SK-N-SH treated with all-trans-retinoic acid at 6 μM for 48 hours (cell line): ENCODE data around the gene LGALS3BP.

Source experiments
- ATAC-seq: fragments of 200-7000 bp; cut with Tn5 transposase; 3 replicates; pipeline ENCODE4 v1.9.1; 2020; ENCODE audit warnings: mild to moderate bottlenecking, moderate library complexity
- ARNTL ChIP-seq: fragments of 450-650 bp; formaldehyde crosslinking; IDR thresholded peaks from 2 replicates; pipeline ENCODE4 v1.5.0; 2020; ENCODE audit warnings: low read depth, mild to moderate bottlenecking, moderate library complexity, borderline replicate concordance
- BACH2 ChIP-seq: fragments of 250-450 bp; sonication (Bioruptor Pico); IDR thresholded peaks from 2 replicates; pipeline ENCODE4 v1.9.0; 2021; ENCODE audit warnings: mild to moderate bottlenecking, borderline replicate concordance
- CSRNP3 ChIP-seq: fragments of 250-450 bp; sonication (Bioruptor Pico); IDR thresholded peaks from 2 replicates; pipeline ENCODE4 v1.5.1; 2021; ENCODE audit warnings: mild to moderate bottlenecking, moderate library complexity
- ESRRG ChIP-seq: fragments of 250-450 bp; sonication (Bioruptor Pico); IDR thresholded peaks from 2 replicates; pipeline ENCODE4 v1.6.1; 2021; ENCODE audit warnings: mild to moderate bottlenecking
- ISL1 ChIP-seq: fragments of 250-450 bp; sonication (Bioruptor Pico); IDR thresholded peaks from 2 replicates; pipeline ENCODE4 v2.1.2; 2022; ENCODE audit warnings: mild to moderate bottlenecking, moderate library complexity
- OSR1 ChIP-seq: fragments of 250-450 bp; sonication (Bioruptor Pico); IDR thresholded peaks from 2 replicates; pipeline ENCODE4 v1.8.0; 2022; ENCODE audit warnings: moderate library complexity, mild to moderate bottlenecking, inconsistent platforms
- PATZ1 ChIP-seq: fragments of 250-450 bp; sonication (Bioruptor Pico); IDR thresholded peaks from 2 replicates; pipeline ENCODE4 v1.8.0; 2020; ENCODE audit warnings: mild to moderate bottlenecking, moderate library complexity, borderline replicate concordance
- PPARA ChIP-seq: fragments of 250-450 bp; sonication (Bioruptor Pico); IDR thresholded peaks from 2 replicates; pipeline ENCODE4 v1.5.0; 2020; ENCODE audit warnings: mild to moderate bottlenecking, borderline replicate concordance
- RARB ChIP-seq: fragments of 250-450 bp; sonication (Bioruptor Pico); IDR thresholded peaks from 2 replicates; pipeline ENCODE4 v1.8.0; 2021; ENCODE audit warnings: mild to moderate bottlenecking, moderate library complexity
- SNAI2 ChIP-seq: fragments of 250-450 bp; sonication (Bioruptor Pico); IDR thresholded peaks from 2 replicates; pipeline ENCODE4 v1.5.0; 2020; ENCODE audit warnings: mild to moderate bottlenecking, moderate library complexity
- TCF4 ChIP-seq: fragments of 250-450 bp; sonication (Bioruptor Pico); IDR thresholded peaks from 2 replicates; pipeline ENCODE4 v1.8.0; 2021; ENCODE audit warnings: mild to moderate bottlenecking, moderate library complexity, borderline replicate concordance
- TOX ChIP-seq: fragments of 250-450 bp; sonication (Bioruptor Pico); IDR thresholded peaks from 2 replicates; pipeline ENCODE4 v1.8.0; 2021; ENCODE audit warnings: mild to moderate bottlenecking, moderate library complexity, borderline replicate concordance
- ZC3H10 ChIP-seq: fragments of 250-450 bp; sonication (Bioruptor Pico); IDR thresholded peaks from 2 replicates; pipeline ENCODE4 v1.5.1; 2021; ENCODE audit warnings: mild to moderate bottlenecking, moderate library complexity
- ZFP3 ChIP-seq: fragments of 250-450 bp; sonication (Bioruptor Pico); IDR thresholded peaks from 2 replicates; pipeline ENCODE4 v1.5.0; 2020; ENCODE audit warnings: mild to moderate bottlenecking, moderate library complexity
- ZNF70 ChIP-seq: fragments of 450-650 bp; formaldehyde crosslinking; IDR thresholded peaks from 2 replicates; pipeline ENCODE4 v1.5.0; 2020; ENCODE audit warnings: mild to moderate bottlenecking, moderate library complexity
- ZNF8 ChIP-seq: fragments of 450-650 bp; formaldehyde crosslinking; IDR thresholded peaks from 2 replicates; pipeline ENCODE4 v1.5.0; 2020; ENCODE audit warnings: mild to moderate bottlenecking, moderate library complexity
- TF ChIP-seq, protein P1 (sequence below): fragments of 250-450 bp; sonication (Bioruptor Pico); IDR thresholded peaks from 2 replicates; pipeline ENCODE4 v1.8.0; 2021; ENCODE audit warnings: low read depth, mild to moderate bottlenecking, moderate library complexity, borderline replicate concordance
- TF ChIP-seq, protein P2 (sequence below): fragments of 250-450 bp; sonication (Bioruptor Pico); IDR thresholded peaks from 2 replicates; pipeline ENCODE4 v1.5.1; 2020; ENCODE audit warnings: low read depth, mild to moderate bottlenecking, moderate library complexity
- TF ChIP-seq, protein P3 (sequence below): fragments of 250-450 bp; sonication (Bioruptor Pico); IDR thresholded peaks from 2 replicates; pipeline ENCODE4 v1.5.0; 2020; ENCODE audit warnings: mild to moderate bottlenecking, moderate library complexity

Gene LGALS3BP

GRCh38 chr17:78937561-78937960 lies 42.2 kb downstream of the LGALS3BP start:
- ATAC-seq, result no peak
- TF ChIP-seq ESRRG (CRISPR knock-in tag), result no peak
- no peak for TF ChIP-seq ZNF70
- no peak for TF ChIP-seq ARNTL (CRISPR knock-in tag)
- TF ChIP-seq, protein P1, sequence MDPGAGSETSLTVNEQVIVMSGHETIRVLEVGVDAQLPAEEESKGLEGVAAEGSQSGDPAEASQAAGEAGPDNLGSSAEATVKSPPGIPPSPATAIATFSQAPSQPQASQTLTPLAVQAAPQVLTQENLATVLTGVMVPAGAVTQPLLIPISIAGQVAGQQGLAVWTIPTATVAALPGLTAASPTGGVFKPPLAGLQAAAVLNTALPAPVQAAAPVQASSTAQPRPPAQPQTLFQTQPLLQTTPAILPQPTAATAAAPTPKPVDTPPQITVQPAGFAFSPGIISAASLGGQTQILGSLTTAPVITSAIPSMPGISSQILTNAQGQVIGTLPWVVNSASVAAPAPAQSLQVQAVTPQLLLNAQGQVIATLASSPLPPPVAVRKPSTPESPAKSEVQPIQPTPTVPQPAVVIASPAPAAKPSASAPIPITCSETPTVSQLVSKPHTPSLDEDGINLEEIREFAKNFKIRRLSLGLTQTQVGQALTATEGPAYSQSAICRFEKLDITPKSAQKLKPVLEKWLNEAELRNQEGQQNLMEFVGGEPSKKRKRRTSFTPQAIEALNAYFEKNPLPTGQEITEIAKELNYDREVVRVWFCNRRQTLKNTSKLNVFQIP, result no peak
- no peak for TF ChIP-seq ZC3H10
- no peak for TF ChIP-seq ISL1 (CRISPR knock-in tag)
- TF ChIP-seq TCF4 (CRISPR knock-in tag), result no peak
- no peak for TF ChIP-seq OSR1 (CRISPR knock-in tag)
- TF ChIP-seq TOX (CRISPR knock-in tag), result no peak
- TF ChIP-seq PPARA (CRISPR knock-in tag), result no peak
- no peak for TF ChIP-seq PATZ1 (CRISPR knock-in tag)
- no peak for TF ChIP-seq ZFP3 (CRISPR knock-in tag)
- TF ChIP-seq CSRNP3, result no peak
- TF ChIP-seq, protein P2, sequence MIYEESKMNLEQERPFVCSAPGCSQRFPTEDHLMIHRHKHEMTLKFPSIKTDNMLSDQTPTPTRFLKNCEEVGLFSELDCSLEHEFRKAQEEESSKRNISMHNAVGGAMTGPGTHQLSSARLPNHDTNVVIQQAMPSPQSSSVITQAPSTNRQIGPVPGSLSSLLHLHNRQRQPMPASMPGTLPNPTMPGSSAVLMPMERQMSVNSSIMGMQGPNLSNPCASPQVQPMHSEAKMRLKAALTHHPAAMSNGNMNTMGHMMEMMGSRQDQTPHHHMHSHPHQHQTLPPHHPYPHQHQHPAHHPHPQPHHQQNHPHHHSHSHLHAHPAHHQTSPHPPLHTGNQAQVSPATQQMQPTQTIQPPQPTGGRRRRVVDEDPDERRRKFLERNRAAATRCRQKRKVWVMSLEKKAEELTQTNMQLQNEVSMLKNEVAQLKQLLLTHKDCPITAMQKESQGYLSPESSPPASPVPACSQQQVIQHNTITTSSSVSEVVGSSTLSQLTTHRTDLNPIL (CRISPR knock-in tag), result no peak
- TF ChIP-seq, protein P3, sequence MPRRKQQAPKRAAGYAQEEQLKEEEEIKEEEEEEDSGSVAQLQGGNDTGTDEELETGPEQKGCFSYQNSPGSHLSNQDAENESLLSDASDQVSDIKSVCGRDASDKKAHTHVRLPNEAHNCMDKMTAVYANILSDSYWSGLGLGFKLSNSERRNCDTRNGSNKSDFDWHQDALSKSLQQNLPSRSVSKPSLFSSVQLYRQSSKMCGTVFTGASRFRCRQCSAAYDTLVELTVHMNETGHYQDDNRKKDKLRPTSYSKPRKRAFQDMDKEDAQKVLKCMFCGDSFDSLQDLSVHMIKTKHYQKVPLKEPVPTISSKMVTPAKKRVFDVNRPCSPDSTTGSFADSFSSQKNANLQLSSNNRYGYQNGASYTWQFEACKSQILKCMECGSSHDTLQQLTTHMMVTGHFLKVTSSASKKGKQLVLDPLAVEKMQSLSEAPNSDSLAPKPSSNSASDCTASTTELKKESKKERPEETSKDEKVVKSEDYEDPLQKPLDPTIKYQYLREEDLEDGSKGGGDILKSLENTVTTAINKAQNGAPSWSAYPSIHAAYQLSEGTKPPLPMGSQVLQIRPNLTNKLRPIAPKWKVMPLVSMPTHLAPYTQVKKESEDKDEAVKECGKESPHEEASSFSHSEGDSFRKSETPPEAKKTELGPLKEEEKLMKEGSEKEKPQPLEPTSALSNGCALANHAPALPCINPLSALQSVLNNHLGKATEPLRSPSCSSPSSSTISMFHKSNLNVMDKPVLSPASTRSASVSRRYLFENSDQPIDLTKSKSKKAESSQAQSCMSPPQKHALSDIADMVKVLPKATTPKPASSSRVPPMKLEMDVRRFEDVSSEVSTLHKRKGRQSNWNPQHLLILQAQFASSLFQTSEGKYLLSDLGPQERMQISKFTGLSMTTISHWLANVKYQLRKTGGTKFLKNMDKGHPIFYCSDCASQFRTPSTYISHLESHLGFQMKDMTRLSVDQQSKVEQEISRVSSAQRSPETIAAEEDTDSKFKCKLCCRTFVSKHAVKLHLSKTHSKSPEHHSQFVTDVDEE, result no peak
- TF ChIP-seq ZNF8 (CRISPR knock-in tag), result no peak

GRCh38 chr17:78935419-78936323 lies 44.1 kb downstream of the LGALS3BP start:
- peak; percentile 69 for ATAC-seq
- no peak for TF ChIP-seq ISL1 (CRISPR knock-in tag)
- TF ChIP-seq OSR1 (CRISPR knock-in tag), result no peak
- no peak for TF ChIP-seq RARB
- TF ChIP-seq, protein P3, result peak; percentile 90
- TF ChIP-seq BACH2 (CRISPR knock-in tag), result no peak
- TF ChIP-seq CSRNP3, result no peak
- no peak for TF ChIP-seq ZNF70
- TF ChIP-seq PATZ1 (CRISPR knock-in tag), result peak; percentile 75; the same call in 1 of the 2 replicates
- TF ChIP-seq, protein P2 (CRISPR knock-in tag), result no peak
- TF ChIP-seq SNAI2 (CRISPR knock-in tag), result no peak
